GM10248 (cell line): ENCODE results near the gene STKLD1.

ENCODE experiments used
- CTCF ChIA-PET: fragments of 300-600 bp; sonication (Branson Sonifier 250); formaldehyde crosslinking; extraction: SDS; loops from one replicate; lab custom pipeline; 2021; ENCODE audit warnings: antibody characterized with exemption; lab: Yijun Ruan, JAX
- POLR2A ChIA-PET: fragments of 350-650 bp; sonication (Branson Sonifier 250); formaldehyde crosslinking; extraction: SDS; loops from one replicate; lab custom pipeline; 2020; ENCODE audit warnings: antibody characterized with exemption; lab: Yijun Ruan, JAX
- DNase-seq: peaks from one replicate; pipeline ENCODE4 v3.0.0; 2012; ENCODE audit errors: extremely low spot score
- CTCF ChIP-seq: IDR thresholded peaks from 2 replicates; pipeline ENCODE4 v1.5.1; 2012; ENCODE audit warnings: mild to moderate bottlenecking, low read depth; ENCODE audit errors: extremely low read depth, missing control alignments, control extremely low read depth

The STKLD1 gene

DNA sequence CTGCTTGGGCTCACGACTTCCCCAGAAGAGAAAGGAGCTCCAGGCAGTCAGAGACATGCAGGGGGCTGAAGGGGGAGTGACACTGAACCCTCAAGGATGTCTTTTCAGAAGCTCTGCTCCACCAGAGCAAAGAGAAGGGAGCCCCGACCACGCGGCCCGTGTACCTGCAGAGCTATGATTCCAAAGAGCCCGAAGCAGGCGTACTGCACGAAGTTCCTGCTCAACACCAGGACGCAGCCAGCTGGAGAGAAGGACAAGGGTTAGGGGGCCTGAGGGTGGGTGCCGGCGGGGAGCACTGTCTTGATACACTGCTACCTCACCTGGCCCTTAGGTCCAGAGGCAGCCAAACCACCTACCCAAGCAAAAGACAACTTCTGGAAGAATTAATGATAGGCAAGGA lies 9.7 kb upstream of the STKLD1 start:
- POLR2A ChIA-PET = interaction anchor here (1.2 to 2.6 kb wide), 2 partner anchors 10 to 19 kb away, joined by 5 to 9 read pairs; partner anchors contain the start of genes MED22, RPL7A, SURF1 and SURF2
- no peak for DNase-seq
- CTCF ChIA-PET = interaction anchor here (1.2 kb wide), 1 partner anchor 10 kb away, joined by 6 read pairs; the partner anchor contains the start of genes SURF1 and SURF2
- TF ChIP-seq CTCF = no peak

GRCh38 chr9:133367221-133367620 lies 8.9 kb upstream of the STKLD1 start:
- CTCF ChIA-PET = interaction anchor here (1.0 to 1.8 kb wide), 2 partner anchors 8 to 112 kb away, joined by 3 to 4 read pairs; no protein-coding TSS in a partner anchor
- DNase-seq = no peak
- POLR2A ChIA-PET = interaction anchor here (1.2 to 2.6 kb wide), 2 partner anchors 11 to 19 kb away, joined by 5 to 9 read pairs; partner anchors contain the start of genes MED22, RPL7A, SURF1 and SURF2
- TF ChIP-seq CTCF = no peak

GRCh38 chr9:133367778-133368177 lies 8.4 kb upstream of the STKLD1 start:
- ChIA-PET POLR2A (interaction anchor here (2.6 kb wide), 1 partner anchor 11 kb away, joined by 9 read pairs; the partner anchor contains the start of genes SURF1 and SURF2), CTCF (interaction anchor here (1.0 to 1.8 kb wide), 2 partner anchors 8 to 112 kb away, joined by 3 to 4 read pairs; no protein-coding TSS in a partner anchor)
- DNase-seq = no peak
- no peak for TF ChIP-seq CTCF

DNA sequence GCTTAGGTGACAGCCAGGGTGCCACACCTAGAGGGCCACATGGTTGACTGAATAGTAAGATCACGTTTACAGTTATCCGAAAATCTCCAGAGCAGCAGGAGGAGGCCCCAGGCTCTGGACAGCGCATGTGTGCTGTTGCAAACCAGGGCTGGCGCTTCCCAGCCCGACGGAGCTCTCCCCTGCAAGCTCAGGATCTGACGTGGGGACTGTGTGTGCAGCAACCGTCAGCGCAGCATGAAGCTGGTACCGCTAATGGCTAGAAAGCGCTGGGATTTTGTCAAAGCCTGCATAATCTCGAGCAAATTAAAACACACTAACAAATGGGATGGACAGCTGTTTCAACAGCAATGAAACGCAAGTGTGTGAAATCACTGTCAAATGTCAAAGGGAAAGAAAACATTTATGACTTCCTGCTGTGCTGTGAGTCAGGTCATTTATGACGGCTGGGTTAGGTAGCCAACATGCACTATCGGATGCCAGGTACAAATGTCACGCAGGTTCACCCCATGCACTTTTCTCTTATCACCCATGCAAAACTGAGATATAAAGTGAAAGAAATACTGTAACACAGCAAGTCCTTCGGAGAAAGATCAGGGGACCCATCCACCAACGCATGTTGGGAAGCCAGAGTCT lies 7.8 kb upstream of the STKLD1 start:
- TF ChIP-seq CTCF = no peak
- ChIA-PET POLR2A (no interaction called here), CTCF (interaction anchor here (1.0 to 1.8 kb wide), 2 partner anchors 9 to 111 kb away, joined by 3 to 4 read pairs; no protein-coding TSS in a partner anchor)
- DNase-seq = no peak

DNA sequence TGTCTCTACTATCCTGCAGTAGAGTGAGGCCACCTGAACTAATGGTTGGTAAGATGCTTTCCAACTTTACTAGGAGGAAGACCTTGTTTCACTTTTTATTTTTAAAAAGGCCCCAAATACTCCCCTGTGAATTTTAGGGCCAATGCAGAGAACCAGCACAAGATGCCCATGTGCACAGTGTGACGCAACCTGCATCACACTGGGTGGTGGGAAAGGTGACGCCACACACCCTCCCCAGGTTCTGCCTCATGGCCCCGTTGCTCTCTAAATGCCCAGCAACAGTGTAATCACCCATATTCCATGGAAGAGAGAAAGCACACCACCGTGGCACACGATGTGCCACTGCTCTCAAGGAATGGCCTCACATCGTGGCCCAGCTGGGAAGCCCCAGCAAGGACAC lies 6.7 kb upstream of the STKLD1 start:
- POLR2A ChIA-PET = no interaction called here
- CTCF ChIA-PET = no interaction called here
- no peak for TF ChIP-seq CTCF
- no peak for DNase-seq

GRCh38 chr9:133369933-133370332 lies 6.2 kb upstream of the STKLD1 start:
- CTCF ChIA-PET = interaction anchor here (1.5 kb wide), 1 partner anchor 30 kb away, joined by 4 read pairs; no protein-coding TSS in a partner anchor
- no peak for DNase-seq
- POLR2A ChIA-PET = interaction anchor here (3.1 kb wide), 1 partner anchor 15 kb away, joined by 21 read pairs; the partner anchor contains the start of genes SURF1 and SURF2
- no peak for TF ChIP-seq CTCF
